SK-N-SH (cell line): ENCODE data around the gene ZCCHC14. TPM values are rescaled to one million over a fixed set of nuclear protein-coding genes. Genes with fewer than 3 reads are reported as not detected.
"Not testable (repeated sequence)": the region's sequence is repeated elsewhere in the genome, so short reads cannot be mapped to it uniquely, and the experiment has no call there.

Experiments used
- CTCF ChIA-PET: fragments of 300-600, 350-600 bp; formaldehyde crosslinking; extraction: SDS; loops from one replicate; lab custom pipeline; 2021; lab: Yijun Ruan, JAX
- POLR2A ChIA-PET: fragments of 350-600 bp; sonication (Branson Sonifier 250); formaldehyde crosslinking; extraction: SDS; loops from one replicate; lab custom pipeline; 2020; ENCODE audit warnings: antibody characterized with exemption, inconsistent platforms; lab: Yijun Ruan, JAX
- DNase-seq: peaks from one replicate; pipeline ENCODE4 v3.0.0; 2012
- H2AFZ ChIP-seq: fragments of 200-600 bp; sonication (generic); 2 replicates; pipeline ENCODE4 v1.8.1; 2016; ENCODE audit warnings: antibody characterized with exemption, mild to moderate bottlenecking, low read depth
- H3F3A ChIP-seq: fragments of 200-600 bp; sonication (generic); replicated peaks from 2 replicates; pipeline ENCODE3; 2016; ENCODE audit warnings: antibody characterized with exemption, mild to moderate bottlenecking; ENCODE audit not compliant: insufficient read depth
- H3K27ac ChIP-seq, 2 experiments: fragments of 200-500 bp in 1 of 2; fragments of 200-600 bp in 1 of 2; sonication (Bioruptor generic) in 1 of 2; sonication (generic), shearing (Covaris generic) in 1 of 2; 2 replicates each; pipeline versions ENCODE4 v1.5.1 to v1.6.1; 2014 to 2016; ENCODE audit warnings: low read depth in 2 of 2, inconsistent platforms in 1 of 2, low read length in 1 of 2, mild to moderate bottlenecking in 1 of 2, mixed read lengths in 1 of 2
- H3K27me3 ChIP-seq: fragments of 200-600 bp; sonication (generic), shearing (Covaris generic); 2 replicates; pipeline ENCODE4 v1.6.1; 2016; ENCODE audit warnings: mixed run types; ENCODE audit not compliant: insufficient read depth
- H3K36me3 ChIP-seq, 2 experiments: fragments of 200-500 bp in 1 of 2; fragments of 200-600 bp in 1 of 2; sonication (Bioruptor generic) in 1 of 2; sonication (generic) in 1 of 2; replicated peaks in 1 of 2; 2 replicates each; pipeline versions ENCODE3 to v1.5.1; 2014 to 2016; ENCODE audit warnings: low read length in 1 of 2, mild to moderate bottlenecking in 1 of 2; ENCODE audit not compliant: insufficient read depth in 2 of 2, control insufficient read depth in 1 of 2
- H3K4me1 ChIP-seq, 2 experiments: fragments of 200-500 bp in 1 of 2; fragments of 200-600 bp in 1 of 2; sonication (Bioruptor generic) in 1 of 2; sonication (generic), shearing (Covaris generic) in 1 of 2; 2 replicates each; pipeline versions ENCODE4 v1.5.1 to v1.6.1; 2014 to 2016; ENCODE audit warnings: low read depth in 1 of 2, low read length in 1 of 2, mixed run types in 1 of 2; ENCODE audit not compliant: insufficient read depth in 2 of 2, control insufficient read depth in 1 of 2
- H3K4me2 ChIP-seq: fragments of 200-600 bp; sonication (generic), shearing (Covaris generic); 2 replicates; pipeline ENCODE4 v1.6.1; 2017; ENCODE audit warnings: mixed run types
- H3K4me3 ChIP-seq, 2 experiments: fragments of 200-500 bp in 1 of 2; fragments of 200-600 bp in 1 of 2; sonication (Bioruptor generic) in 1 of 2; sonication (generic), shearing (Covaris generic) in 1 of 2; 2 replicates each; pipeline versions ENCODE4 v1.5.1 to v1.8.1; 2014 to 2016; ENCODE audit warnings: low read depth in 2 of 2, inconsistent platforms in 1 of 2, low read length in 1 of 2, mild to moderate bottlenecking in 1 of 2, mixed read lengths in 1 of 2, moderate library complexity in 1 of 2
- H3K79me2 ChIP-seq: fragments of 200-600 bp; sonication (generic); 2 replicates; pipeline ENCODE4 v1.8.1; 2017; ENCODE audit warnings: mild to moderate bottlenecking; ENCODE audit not compliant: insufficient read depth
- H3K9ac ChIP-seq: fragments of 200-600 bp; sonication (generic); 2 replicates; pipeline ENCODE4 v1.6.1; 2017; ENCODE audit warnings: mixed run types
- H3K9me2 ChIP-seq: fragments of 200-600 bp; sonication (generic); 2 replicates; pipeline ENCODE4 v1.6.1; 2017; ENCODE audit warnings: mixed run types
- H3K9me3 ChIP-seq: fragments of 200-600 bp; sonication (generic); 2 replicates; pipeline ENCODE4 v1.6.1; 2017; ENCODE audit warnings: mixed run types, mild to moderate bottlenecking, moderate library complexity
- H4K20me1 ChIP-seq: fragments of 200-600 bp; sonication (generic); 2 replicates; pipeline ENCODE4 v1.6.1; 2017; ENCODE audit warnings: mild to moderate bottlenecking, mixed run types; ENCODE audit not compliant: insufficient read depth
- EP300 ChIP-seq, 2 experiments: IDR thresholded peaks; 2 replicates each; pipeline versions ENCODE4 v1.4.0 to v1.6.1; 2012; ENCODE audit warnings: borderline replicate concordance in 1 of 2, low read depth in 1 of 2, low read length in 1 of 2
- EZH2phosphoT487 ChIP-seq: fragments of 200-600 bp; sonication (generic); IDR thresholded peaks from 2 replicates; pipeline ENCODE4 v1.6.1; 2017; ENCODE audit warnings: low read depth, mixed run types, mild to moderate bottlenecking, antibody characterized with exemption, moderate library complexity, borderline replicate concordance
- FOXJ3 ChIP-seq: sonication (generic); formaldehyde crosslinking; IDR thresholded peaks from 2 replicates; pipeline ENCODE4 v1.5.1; 2020; ENCODE audit warnings: mild to moderate bottlenecking, missing genetic modification reagents
- GABPA ChIP-seq: IDR thresholded peaks from 2 replicates; pipeline ENCODE4 v1.4.0; 2012; ENCODE audit warnings: low read depth, mild to moderate bottlenecking
- GATA2 ChIP-seq: sonication (generic); formaldehyde crosslinking; IDR thresholded peaks from 2 replicates; pipeline ENCODE4 v1.5.0; 2020; ENCODE audit warnings: mild to moderate bottlenecking, missing genetic modification reagents
- IRF3 ChIP-seq: fragments of 150-350 bp; IDR thresholded peaks from 2 replicates; pipeline ENCODE4 v1.6.1; 2016; ENCODE audit warnings: mild to moderate bottlenecking, low read depth, low read length
- MXI1 ChIP-seq: IDR thresholded peaks from 2 replicates; pipeline ENCODE4 v1.6.1; 2012; ENCODE audit warnings: mild to moderate bottlenecking, low read depth, low read length, improper control_type of control experiment
- NRF1 ChIP-seq: IDR thresholded peaks from 2 replicates; pipeline ENCODE4 v1.6.1; 2012; ENCODE audit warnings: low read depth, mild to moderate bottlenecking, low read length
- PBX3 ChIP-seq: IDR thresholded peaks from 2 replicates; pipeline ENCODE4; 2012
- RFX5 ChIP-seq: IDR thresholded peaks from 2 replicates; pipeline ENCODE4 v1.6.1; 2012; ENCODE audit warnings: mild to moderate bottlenecking, improper control_type of control experiment, low read length
- RXRA ChIP-seq: IDR thresholded peaks from 2 replicates; pipeline ENCODE4 v1.4.0; 2012; ENCODE audit warnings: low read depth, mild to moderate bottlenecking, borderline replicate concordance
- SMC3 ChIP-seq: IDR thresholded peaks from 2 replicates; pipeline ENCODE4 v1.6.1; 2012; ENCODE audit warnings: low read depth, low read length, improper control_type of control experiment
- TAF1 ChIP-seq: IDR thresholded peaks from 2 replicates; pipeline ENCODE4 v1.6.1; 2012; ENCODE audit warnings: low read depth, mild to moderate bottlenecking, low read length, moderate library complexity, borderline replicate concordance
- TEAD4 ChIP-seq: IDR thresholded peaks from 2 replicates; pipeline ENCODE4 v1.4.0; 2012; ENCODE audit warnings: mild to moderate bottlenecking, borderline replicate concordance; ENCODE audit not compliant: insufficient read depth
- WGBS: methylation state at CpG from one replicate; pipeline ENCODE4 v1.1.6; 2017; ENCODE audit warnings: low lambda C conversion rate; 5-methylcytosine and 5-hydroxymethylcytosine counted together
- polyA plus RNA-seq, 3 experiments: library from polyadenylated mRNA; depleted of rRNA; stranded (reverse); fragments of >200 nt; gene quantifications; 2 replicates each; pipeline ENCODE4 v1.2.3, GENCODE V29; 2012

The ZCCHC14 gene
- polyA plus RNA-seq, 1 of the 3 experiments (the other 2 are of a cell fraction), result 5.7 TPM

- DNase-seq, result no peak
- no peak overlapping the region for H3K27ac ChIP-seq
- no peak overlapping the region for H3K9ac ChIP-seq
- ChIA-PET POLR2A (no interaction called here), CTCF (no interaction called here)
- no peak overlapping the region for H2AFZ ChIP-seq
- no peak overlapping the region for H3K4me2 ChIP-seq
- WGBS, result 62% methylated on average over 2 of the region's 2 CpGs
- no peak overlapping the region for H3K4me3 ChIP-seq
- H3K79me2 ChIP-seq, result no peaks in the 10 kb centered on the region
- no peaks in the 10 kb centered on the region for H3K36me3 ChIP-seq
- H3F3A ChIP-seq, result peaks cover 9% of the 10 kb centered on the region
- no peaks in the 10 kb centered on the region for H3K27me3 ChIP-seq
- no peaks in the 10 kb centered on the region for H3K4me1 ChIP-seq
- TF ChIP-seq TEAD4 (no peak), NRF1 (no peak), GATA2 (CRISPR knock-in tag) (no peak), TAF1 (no peak), MXI1 (no peak), FOXJ3 (CRISPR knock-in tag) (no peak), IRF3 (no peak), RXRA (no peak), RFX5 (no peak), SMC3 (no peak), GABPA (no peak), PBX3 (no peak), EZH2phosphoT487 (no peak), EP300 (IDR thresholded peaks at IDR 0.05; ENCODE audit: borderline replicate concordance in 1 of 2, low read depth in 1 of 2, low read length in 1 of 2) (no peak)
- no peaks in the 10 kb centered on the region for H3K9me3 ChIP-seq
- no peaks in the 10 kb centered on the region for H4K20me1 ChIP-seq
- no peaks in the 10 kb centered on the region for H3K9me2 ChIP-seq
Observed at GRCh38 chr16:87505834-87506233, 13.0 kb upstream of the ZCCHC14 start.

DNA sequence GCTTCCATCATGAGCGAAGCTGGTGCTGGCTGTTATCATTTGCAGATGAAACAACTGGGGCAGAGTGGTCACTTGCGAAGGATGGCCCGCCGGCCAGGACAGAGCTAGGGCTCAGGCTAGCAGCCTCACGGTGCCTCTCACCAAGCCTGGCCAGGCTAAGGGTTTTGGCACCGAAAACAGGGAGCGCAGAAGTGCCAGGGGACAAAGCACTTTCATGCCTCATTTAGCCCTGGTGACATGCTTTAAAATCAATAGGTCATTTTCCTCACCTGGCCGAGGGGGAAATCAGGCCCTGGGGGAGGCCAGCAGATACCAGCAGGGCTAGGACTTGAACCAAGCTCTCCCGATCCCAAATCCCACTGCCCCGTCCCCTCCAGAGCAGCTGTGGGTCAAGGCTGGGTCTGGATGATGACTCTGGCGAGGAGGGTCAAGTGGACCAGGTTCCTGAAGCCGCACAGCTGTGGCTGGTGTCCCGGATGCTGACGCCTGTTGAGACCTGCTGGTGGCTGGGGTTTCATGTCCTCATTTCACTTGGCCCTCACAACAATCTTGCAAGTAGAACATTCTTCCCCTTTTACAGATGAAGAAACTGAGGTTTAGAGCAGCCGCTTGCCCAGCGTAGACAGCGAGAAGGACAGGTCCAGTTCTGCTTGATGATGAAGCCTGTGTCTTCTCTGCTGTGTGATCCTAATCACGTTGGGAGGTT lies 10.6 kb upstream of the ZCCHC14 start:
- H3K79me2 ChIP-seq, H3K4me3 ChIP-seq, H3K9ac ChIP-seq, H3K4me2 ChIP-seq, H3K9me3 ChIP-seq, H4K20me1 ChIP-seq, H3K4me1 ChIP-seq, POLR2A ChIA-PET, H2AFZ ChIP-seq, DNase-seq, H3K9me2 ChIP-seq, H3K36me3 ChIP-seq, H3K27me3 ChIP-seq, H3K27ac ChIP-seq: not testable (repeated sequence)
- H3F3A ChIP-seq, result peaks cover 26% of the 10 kb centered on the region
- 79% methylated on average over 16 of the region's 18 CpGs for WGBS
- CTCF ChIA-PET, result interaction anchor here (1.0 to 1.1 kb wide), 3 partner anchors 17 to 132 kb away, joined by 3 to 4 read pairs (median 3); no protein-coding TSS in a partner anchor
